ENCODE data around the gene C2orf42. TPM values are rescaled to one million over a fixed set of nuclear protein-coding genes. Genes with fewer than 3 reads are reported as not detected.

Gene C2orf42
- total RNA-seq, result 19.5 and 22.4 TPM in 2 replicates

GRCh38 chr2:70190418-70191243 is at the start of gene C2orf42:
Gene C2orf42, minus strand, starts transcription at chr2:70191019. Its CDS starts 9,034 bp downstream, at chr2:70181985.

Other genes starting within 250 kb of the C2orf42 start
- gene ASPRV1, start 229.4 kb downstream of the C2orf42 start, total RNA-seq, result 0.21 and 0.34 TPM in 2 replicates
- 21.5 and 76.6 TPM in 2 replicates for gene PCBP1, start 103.5 kb downstream of the C2orf42 start, total RNA-seq
- 49.2 and 96.7 TPM in 2 replicates for gene TIA1, start 57.6 kb upstream of the C2orf42 start, total RNA-seq
- 35.9 and 69.5 TPM in 2 replicates for gene PCYOX1, start 67.1 kb upstream of the C2orf42 start, total RNA-seq
- 74.6 and 231 TPM in 2 replicates for gene SNRPG, start 102.7 kb upstream of the C2orf42 start, total RNA-seq
- 24.5 and 24.9 TPM in 2 replicates for gene FAM136A, start 111.0 kb upstream of the C2orf42 start, total RNA-seq

Measured in nasal cavity respiratory epithelium epithelial cell of viscerocranial mucosa (primary cell).